H1 (cell line): ENCODE data around the gene SLC2A10. TPM values are rescaled to one million over a fixed set of nuclear protein-coding genes. Genes with fewer than 3 reads are reported as not detected.

Experiments used
- CBX5 ChIP-seq: fragments of 300-800, 300-1000 bp; sonication (generic); IDR thresholded peaks from 2 replicates; pipeline ENCODE4 v1.7.1; 2016; ENCODE audit warnings: antibody characterized with exemption, low read length, low read depth
- FOSL1 ChIP-seq: IDR thresholded peaks from 2 replicates; pipeline ENCODE4 v1.6.1; 2011; ENCODE audit warnings: mild to moderate bottlenecking, low read depth, low read length, moderate library complexity; ENCODE audit not compliant: insufficient read depth
- GTF2F1 ChIP-seq: IDR thresholded peaks from 2 replicates; pipeline ENCODE4 v1.6.1; 2012; ENCODE audit warnings: low read depth, low read length, improper control_type of control experiment, borderline replicate concordance
- polyA plus RNA-seq, 7 experiments: library from polyadenylated mRNA; depleted of rRNA in 3 of 7; stranded (reverse) in 5 of 7; unstranded in 2 of 7; fragments of >200 nt in 5 of 7; fragments of 200-250 nt in 2 of 7; gene quantifications; 1 replicate in 5 of 7; 2 replicates in 1 of 7; 4 replicates in 1 of 7; pipeline versions ENCODE4 v1.2.1 to v1.2.3, GENCODE V29; 2011 to 2013; ENCODE audit warnings: missing spikeins in 2 of 7, mixed read lengths in 2 of 7
- total RNA-seq: library from RNA; stranded (reverse); fragmentation: NEBNext Ultra II Directional; extraction: Animal tissue kit (Norgen Biotek cat#: 25700); gene quantifications from 2 replicates; pipeline ENCODE4 v1.2.1, GENCODE V29; 2021

Gene SLC2A10
- total and polyA plus RNA-seq, 2 of the 8 experiments (the other 6 are each of a cell fraction or from before 2014, with no cell fraction given), result 9.0 to 9.7 TPM

DNA sequence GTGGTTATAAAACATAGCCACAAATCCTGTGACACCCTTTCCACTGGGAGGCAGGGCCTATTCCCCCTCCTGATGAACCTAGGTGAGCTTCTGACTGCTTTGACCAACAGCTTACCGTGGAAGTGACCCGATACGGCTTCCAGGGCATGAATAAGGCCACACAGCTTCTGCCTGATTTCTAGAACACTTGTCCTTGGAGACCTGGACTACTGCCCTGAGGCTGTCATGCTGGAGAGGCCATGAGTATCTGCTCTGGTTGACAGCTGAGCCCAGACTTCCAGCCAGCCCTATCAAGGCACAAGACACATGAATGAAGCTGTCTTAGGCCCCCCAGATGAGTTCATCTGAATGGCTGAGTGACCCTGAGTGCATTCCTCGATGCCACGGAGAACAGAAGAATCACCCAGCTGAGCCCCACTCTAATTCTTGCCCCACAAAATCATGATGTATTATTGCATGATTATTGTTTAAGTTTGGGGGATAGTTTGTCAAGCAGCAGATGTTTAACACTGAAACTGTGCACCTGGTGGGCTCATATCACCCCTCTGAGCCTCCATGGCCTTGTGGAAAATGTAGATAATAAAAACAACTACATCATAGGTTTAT lies 36.8 kb upstream of the SLC2A10 start (continued):
- no peak for TF ChIP-seq CBX5
- no peak for TF ChIP-seq GTF2F1
- no peak for TF ChIP-seq FOSL1
- TF ChIP-seq, all 59 proteins: peak for 0
